ENCODE data around the gene CNTLN. TPM values are rescaled to one million over a fixed set of nuclear protein-coding genes. Genes with fewer than 3 reads are reported as not detected.

CNTLN gene
- total RNA-seq, 1 donor from 2014 or later, result 13.6 TPM

DNA sequence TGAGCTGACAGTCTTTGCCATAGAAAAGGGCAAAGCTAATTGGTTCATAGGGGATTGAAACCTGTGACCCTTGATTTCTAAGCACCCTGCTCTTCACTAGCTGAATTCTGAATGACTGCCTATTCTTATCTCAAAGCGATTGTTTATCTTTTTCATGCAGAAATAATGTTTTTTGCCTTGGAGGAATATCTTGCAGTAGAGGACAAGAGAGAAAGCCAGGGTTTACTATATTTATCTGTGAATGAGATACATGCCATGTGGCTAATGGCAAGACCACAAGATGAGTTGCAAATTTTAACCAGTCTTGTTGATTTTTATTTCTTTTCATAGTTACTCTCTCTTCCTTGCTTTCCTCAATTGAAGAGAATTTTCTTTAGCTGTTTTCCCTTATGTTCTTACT lies 185.0 kb downstream of the CNTLN start:
- H3K36me3 Mint-ChIP-seq (ENCODE audit: unreplicated experiment), result peaks cover 11% of the 10 kb centered on the region
- H3K27ac Mint-ChIP-seq (ENCODE audit: unreplicated experiment), result no peak overlapping the region
- H3K4me3 Mint-ChIP-seq (ENCODE audit: unreplicated experiment), result no peak overlapping the region
- no peak for DNase-seq (ENCODE audit: extremely low spot score, unreplicated experiment)
- H3K9me3 Mint-ChIP-seq (ENCODE audit: unreplicated experiment), result peaks cover 15% of the 10 kb centered on the region
- TF ChIP-seq, protein P1, sequence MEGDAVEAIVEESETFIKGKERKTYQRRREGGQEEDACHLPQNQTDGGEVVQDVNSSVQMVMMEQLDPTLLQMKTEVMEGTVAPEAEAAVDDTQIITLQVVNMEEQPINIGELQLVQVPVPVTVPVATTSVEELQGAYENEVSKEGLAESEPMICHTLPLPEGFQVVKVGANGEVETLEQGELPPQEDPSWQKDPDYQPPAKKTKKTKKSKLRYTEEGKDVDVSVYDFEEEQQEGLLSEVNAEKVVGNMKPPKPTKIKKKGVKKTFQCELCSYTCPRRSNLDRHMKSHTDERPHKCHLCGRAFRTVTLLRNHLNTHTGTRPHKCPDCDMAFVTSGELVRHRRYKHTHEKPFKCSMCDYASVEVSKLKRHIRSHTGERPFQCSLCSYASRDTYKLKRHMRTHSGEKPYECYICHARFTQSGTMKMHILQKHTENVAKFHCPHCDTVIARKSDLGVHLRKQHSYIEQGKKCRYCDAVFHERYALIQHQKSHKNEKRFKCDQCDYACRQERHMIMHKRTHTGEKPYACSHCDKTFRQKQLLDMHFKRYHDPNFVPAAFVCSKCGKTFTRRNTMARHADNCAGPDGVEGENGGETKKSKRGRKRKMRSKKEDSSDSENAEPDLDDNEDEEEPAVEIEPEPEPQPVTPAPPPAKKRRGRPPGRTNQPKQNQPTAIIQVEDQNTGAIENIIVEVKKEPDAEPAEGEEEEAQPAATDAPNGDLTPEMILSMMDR (IDR thresholded peaks at IDR 0.05), result no peak
- H3K27me3 Mint-ChIP-seq (ENCODE audit: unreplicated experiment), result no peaks in the 10 kb centered on the region
- H3K4me1 Mint-ChIP-seq (ENCODE audit: unreplicated experiment), result peaks cover 11% of the 10 kb centered on the region

DNA sequence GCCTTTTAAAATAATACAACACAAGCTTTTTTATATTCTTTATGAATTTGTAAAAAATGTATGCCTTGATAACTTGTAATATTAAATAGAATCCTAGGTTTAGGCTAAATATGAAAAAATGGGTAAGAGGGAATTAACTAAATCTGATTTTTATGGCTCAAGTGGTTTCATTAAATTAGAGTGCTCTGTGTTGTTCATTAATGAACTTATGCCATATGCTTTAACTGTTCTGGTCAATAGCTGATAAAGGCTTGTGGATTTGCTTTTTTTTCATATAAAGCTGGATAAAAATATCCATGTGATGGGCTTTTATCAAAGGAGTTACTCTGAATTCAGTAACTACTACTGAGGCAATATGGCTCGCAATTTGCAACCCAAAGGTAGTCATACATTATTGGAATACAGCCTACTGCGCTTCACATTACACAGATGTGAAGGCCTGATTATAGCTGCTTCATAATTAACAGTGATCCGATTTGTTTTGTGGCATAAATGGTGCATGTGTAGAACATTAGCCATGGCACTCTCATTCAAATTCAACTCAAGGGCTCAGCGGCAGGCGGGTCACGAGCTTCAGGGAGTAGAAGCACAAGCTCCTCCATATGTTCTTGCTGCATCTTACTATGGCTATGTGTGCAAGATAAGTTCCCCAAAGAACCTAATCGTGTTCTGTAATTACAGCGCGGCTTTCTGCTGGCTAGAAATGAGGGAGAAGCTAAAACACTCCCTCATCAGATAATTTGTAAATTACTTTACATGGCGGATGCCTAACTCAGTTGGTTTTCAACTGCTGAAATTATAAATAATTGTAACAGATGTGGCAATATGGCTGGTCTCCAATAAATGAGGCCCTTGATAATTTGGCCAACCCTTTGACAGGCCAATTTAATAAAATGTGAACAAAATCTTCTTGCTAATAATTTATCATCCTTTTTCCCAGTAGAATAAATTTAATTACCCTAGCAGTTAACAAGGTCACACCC lies 188.3 kb downstream of the CNTLN start:
- Mint-ChIP-seq H3K4me3 (ENCODE audit: unreplicated experiment) (no peak overlapping the region), H3K27me3 (ENCODE audit: unreplicated experiment) (no peaks in the 10 kb centered on the region), H3K9me3 (ENCODE audit: unreplicated experiment) (no peaks in the 10 kb centered on the region), H3K4me1 (ENCODE audit: unreplicated experiment) (no peaks in the 10 kb centered on the region), H3K27ac (ENCODE audit: unreplicated experiment) (no peak overlapping the region), H3K36me3 (ENCODE audit: unreplicated experiment) (peaks cover 9% of the 10 kb centered on the region)
- DNase-seq (ENCODE audit: extremely low spot score, unreplicated experiment), result no peak
- TF ChIP-seq, protein P1 (IDR thresholded peaks at IDR 0.05), result no peak

DNA sequence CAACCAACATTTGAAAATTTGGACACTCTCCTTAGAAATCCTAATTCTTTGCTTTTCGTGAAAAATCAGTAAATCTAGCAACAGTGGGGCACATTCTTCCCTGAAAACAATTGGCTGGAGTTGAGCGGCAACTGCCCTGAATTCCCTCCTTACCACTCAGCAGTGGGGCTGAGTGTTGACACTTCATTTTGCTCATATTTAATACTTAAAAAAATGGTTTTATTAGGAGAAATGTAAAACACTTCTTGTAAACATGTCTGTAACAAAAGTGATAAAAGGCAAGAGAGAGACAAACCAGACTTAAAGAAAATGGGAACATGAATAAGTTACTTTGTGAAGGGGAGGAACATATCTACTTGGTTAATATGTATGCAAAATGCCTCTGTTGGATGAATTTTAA lies 193.5 kb downstream of the CNTLN start:
- no peaks in the 10 kb centered on the region for H3K4me1 Mint-ChIP-seq (ENCODE audit: unreplicated experiment)
- no peak overlapping the region for H3K27ac Mint-ChIP-seq (ENCODE audit: unreplicated experiment)
- TF ChIP-seq, protein P1 (IDR thresholded peaks at IDR 0.05), result no peak
- H3K9me3 Mint-ChIP-seq (ENCODE audit: unreplicated experiment), result no peaks in the 10 kb centered on the region
- H3K27me3 Mint-ChIP-seq (ENCODE audit: unreplicated experiment), result no peaks in the 10 kb centered on the region
- peaks cover 4% of the 10 kb centered on the region for H3K36me3 Mint-ChIP-seq (ENCODE audit: unreplicated experiment)
- no peak for DNase-seq (ENCODE audit: extremely low spot score, unreplicated experiment)
- H3K4me3 Mint-ChIP-seq (ENCODE audit: unreplicated experiment), result no peak overlapping the region

DNA sequence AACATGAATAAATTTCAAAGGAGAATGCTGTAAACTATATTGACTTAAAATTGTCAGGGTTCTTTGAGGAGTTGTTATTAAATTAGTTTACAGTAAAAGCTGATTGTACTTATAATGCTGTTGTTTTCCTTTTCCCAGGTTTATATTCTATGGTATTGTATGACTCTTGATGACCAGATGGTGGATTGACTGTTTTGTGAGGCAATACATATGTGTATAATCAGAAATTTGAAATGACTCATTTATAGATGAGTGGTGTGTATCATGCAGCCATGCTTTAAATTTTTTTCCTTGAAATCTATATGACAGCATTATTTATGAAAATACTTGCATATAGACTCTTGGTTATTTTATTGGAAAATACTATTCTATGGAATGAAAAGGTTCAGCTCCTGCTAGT lies 195.3 kb downstream of the CNTLN start:
- Mint-ChIP-seq H3K27ac (ENCODE audit: unreplicated experiment) (no peak overlapping the region), H3K4me1 (ENCODE audit: unreplicated experiment) (no peaks in the 10 kb centered on the region), H3K4me3 (ENCODE audit: unreplicated experiment) (no peak overlapping the region), H3K9me3 (ENCODE audit: unreplicated experiment) (no peaks in the 10 kb centered on the region), H3K27me3 (ENCODE audit: unreplicated experiment) (no peaks in the 10 kb centered on the region), H3K36me3 (ENCODE audit: unreplicated experiment) (peaks cover 4% of the 10 kb centered on the region)
- TF ChIP-seq, protein P1 (IDR thresholded peaks at IDR 0.05), result no peak
- no peak for DNase-seq (ENCODE audit: extremely low spot score, unreplicated experiment)

DNA sequence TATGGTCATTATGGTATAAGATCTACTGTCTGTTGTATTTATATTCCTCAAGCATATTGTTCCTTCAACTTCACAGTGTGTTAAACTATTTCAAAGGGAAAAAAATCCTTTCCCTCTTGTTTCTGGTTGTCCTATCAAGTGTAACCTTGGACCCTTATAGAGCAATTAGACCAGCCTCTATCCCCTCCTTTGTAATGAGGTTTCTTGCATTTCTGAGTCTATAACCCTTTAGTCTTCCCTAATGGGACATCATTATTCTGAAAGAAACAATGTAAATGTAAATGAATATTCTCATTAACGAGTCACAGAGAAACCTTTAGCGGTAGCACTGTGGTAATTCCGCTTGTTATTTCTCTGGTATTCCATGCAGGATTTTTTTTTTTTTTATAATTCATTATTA lies 197.3 kb downstream of the CNTLN start:
- no peaks in the 10 kb centered on the region for H3K9me3 Mint-ChIP-seq (ENCODE audit: unreplicated experiment)
- no peak overlapping the region for H3K4me3 Mint-ChIP-seq (ENCODE audit: unreplicated experiment)
- H3K36me3 Mint-ChIP-seq (ENCODE audit: unreplicated experiment), result peaks cover 6% of the 10 kb centered on the region
- TF ChIP-seq, protein P1 (IDR thresholded peaks at IDR 0.05), result no peak
- no peaks in the 10 kb centered on the region for H3K27me3 Mint-ChIP-seq (ENCODE audit: unreplicated experiment)
- no peak overlapping the region for H3K27ac Mint-ChIP-seq (ENCODE audit: unreplicated experiment)
- H3K4me1 Mint-ChIP-seq (ENCODE audit: unreplicated experiment), result no peaks in the 10 kb centered on the region
- no peak for DNase-seq (ENCODE audit: extremely low spot score, unreplicated experiment)

All from osteocyte (in vitro differentiated cells).